Activated T-cell treated with anti-CD3 and anti-CD28 coated beads, Interleukin-2, amount 50 U/mL, for 24 hours (primary cell): Measurements from ENCODE around the gene DDX3Y.

ENCODE experiments used
- DNase-seq: peaks from one replicate; pipeline ENCODE4 v3.0.0-alpha.2; 2020
- H3K27ac Mint-ChIP-seq: 2 replicates; pipeline ENCODE4 v1.8.0; 2020; ENCODE audit warnings: mild to moderate bottlenecking, mixed read lengths
- H3K27me3 Mint-ChIP-seq: 2 replicates; pipeline ENCODE4 v1.8.0; 2020; ENCODE audit warnings: mixed read lengths
- H3K36me3 Mint-ChIP-seq: 2 replicates; pipeline ENCODE4 v1.8.0; 2020; ENCODE audit warnings: low read depth, mixed read lengths
- H3K4me1 Mint-ChIP-seq: 2 replicates; pipeline ENCODE4 v1.8.0; 2020; ENCODE audit warnings: low read depth, mixed read lengths
- H3K4me3 Mint-ChIP-seq: 2 replicates; pipeline ENCODE4 v1.8.0; 2020; ENCODE audit warnings: mild to moderate bottlenecking, moderate library complexity, mixed read lengths
- H3K9me3 Mint-ChIP-seq: 2 replicates; pipeline ENCODE4 v1.8.0; 2020; ENCODE audit warnings: mixed read lengths

The DDX3Y gene

GRCh38 chrY:12904618-12905516, at the start of gene DDX3Y:
DDX3Y (plus strand) TSS chrY:12904868; CDS start chrY:12904937, 69 bp downstream.
- H3K27me3 Mint-ChIP-seq: no peaks in the 10 kb centered on the region
- DNase-seq: no peak
- H3K27ac Mint-ChIP-seq: no peak within 1 kb of the TSS
- no peaks in the 10 kb centered on the region for H3K9me3 Mint-ChIP-seq
- H3K4me3 Mint-ChIP-seq: no peak within 1 kb of the TSS
- H3K36me3 Mint-ChIP-seq: no peaks in the 10 kb centered on the region
- no peaks in the 10 kb centered on the region for H3K4me1 Mint-ChIP-seq

- no peak for DNase-seq
- no peaks in the 10 kb centered on the region for H3K36me3 Mint-ChIP-seq
- H3K27ac Mint-ChIP-seq: no peak overlapping the region
- no peaks in the 10 kb centered on the region for H3K9me3 Mint-ChIP-seq
- H3K4me1 Mint-ChIP-seq: no peaks in the 10 kb centered on the region
- no peak overlapping the region for H3K4me3 Mint-ChIP-seq
- no peaks in the 10 kb centered on the region for H3K27me3 Mint-ChIP-seq
These were observed 48.8 kb upstream of the DDX3Y start for GRCh38 chrY:12855791-12856275.

- H3K36me3 Mint-ChIP-seq: no peaks in the 10 kb centered on the region
- no peaks in the 10 kb centered on the region for H3K4me1 Mint-ChIP-seq
- H3K4me3 Mint-ChIP-seq: no peak overlapping the region
- H3K27me3 Mint-ChIP-seq: no peaks in the 10 kb centered on the region
- no peak overlapping the region for H3K27ac Mint-ChIP-seq
- H3K9me3 Mint-ChIP-seq: no peaks in the 10 kb centered on the region
- no peak for DNase-seq
These were observed 36.7 kb upstream of the DDX3Y start for GRCh38 chrY:12867960-12868359.

- H3K4me1 Mint-ChIP-seq: no peaks in the 10 kb centered on the region
- DNase-seq: no peak
- H3K9me3 Mint-ChIP-seq: no peaks in the 10 kb centered on the region
- no peak overlapping the region for H3K4me3 Mint-ChIP-seq
- H3K27ac Mint-ChIP-seq: no peak overlapping the region
- H3K27me3 Mint-ChIP-seq: no peaks in the 10 kb centered on the region
- H3K36me3 Mint-ChIP-seq: no peaks in the 10 kb centered on the region
These were observed 7.7 kb upstream of the DDX3Y start for GRCh38 chrY:12896973-12897372.

- no peaks in the 10 kb centered on the region for H3K27me3 Mint-ChIP-seq
- no peak overlapping the region for H3K4me3 Mint-ChIP-seq
- H3K4me1 Mint-ChIP-seq: no peaks in the 10 kb centered on the region
- no peaks in the 10 kb centered on the region for H3K9me3 Mint-ChIP-seq
- no peak for DNase-seq
- H3K27ac Mint-ChIP-seq: no peak overlapping the region
- H3K36me3 Mint-ChIP-seq: no peaks in the 10 kb centered on the region
These were observed 6.1 kb upstream of the DDX3Y start for GRCh38 chrY:12898604-12899003.

GRCh38 chrY:12905517-12905872, 827 bp downstream of the DDX3Y start:
- H3K4me1 Mint-ChIP-seq: no peaks in the 10 kb centered on the region
- no peaks in the 10 kb centered on the region for H3K36me3 Mint-ChIP-seq
- H3K27me3 Mint-ChIP-seq: no peaks in the 10 kb centered on the region
- no peak overlapping the region for H3K27ac Mint-ChIP-seq
- DNase-seq: no peak
- no peaks in the 10 kb centered on the region for H3K9me3 Mint-ChIP-seq
- H3K4me3 Mint-ChIP-seq: no peak overlapping the region

- Mint-ChIP-seq H3K27me3 (no peaks in the 10 kb centered on the region), H3K4me3 (no peak overlapping the region), H3K4me1 (no peaks in the 10 kb centered on the region), H3K36me3 (no peaks in the 10 kb centered on the region), H3K9me3 (no peaks in the 10 kb centered on the region), H3K27ac (no peak overlapping the region)
- DNase-seq: no peak
These were observed 1.2 kb downstream of the DDX3Y start for GRCh38 chrY:12905895-12906294.

- no peaks in the 10 kb centered on the region for H3K4me1 Mint-ChIP-seq
- H3K9me3 Mint-ChIP-seq: no peaks in the 10 kb centered on the region
- H3K27me3 Mint-ChIP-seq: no peaks in the 10 kb centered on the region
- no peak overlapping the region for H3K4me3 Mint-ChIP-seq
- H3K27ac Mint-ChIP-seq: no peak overlapping the region
- DNase-seq: no peak
- H3K36me3 Mint-ChIP-seq: no peaks in the 10 kb centered on the region
These were observed 8.9 kb downstream of the DDX3Y start for GRCh38 chrY:12913541-12913940.

- no peak overlapping the region for H3K27ac Mint-ChIP-seq
- H3K4me3 Mint-ChIP-seq: no peak overlapping the region
- no peaks in the 10 kb centered on the region for H3K9me3 Mint-ChIP-seq
- H3K27me3 Mint-ChIP-seq: no peaks in the 10 kb centered on the region
- DNase-seq: no peak
- H3K36me3 Mint-ChIP-seq: no peaks in the 10 kb centered on the region
- no peaks in the 10 kb centered on the region for H3K4me1 Mint-ChIP-seq
These were observed 23.4 kb downstream of the DDX3Y start for GRCh38 chrY:12928043-12928442.

- DNase-seq: no peak
- no peaks in the 10 kb centered on the region for H3K4me1 Mint-ChIP-seq
- no peaks in the 10 kb centered on the region for H3K36me3 Mint-ChIP-seq
- H3K27ac Mint-ChIP-seq: no peak overlapping the region
- H3K9me3 Mint-ChIP-seq: no peaks in the 10 kb centered on the region
- H3K27me3 Mint-ChIP-seq: no peaks in the 10 kb centered on the region
- H3K4me3 Mint-ChIP-seq: no peak overlapping the region
These were observed 37.3 kb downstream of the DDX3Y start for GRCh38 chrY:12941725-12942687.
